ENCODE data around the gene LARP6.

Gene LARP6

GRCh38 chr15:70856884-70857561, 3.1 kb upstream of the LARP6 start:
- Histone ChIP-seq H3K27ac (no peak overlapping the region), H3K36me3 (no peaks in the 10 kb centered on the region), H3K27me3 (peaks cover 71% of the 10 kb centered on the region), H3K4me3 (ENCODE audit: low read depth in 1 of 2, low read length in 1 of 2) (no peak overlapping the region), H3K4me1 (ENCODE audit: control insufficient read depth in 1 of 2, insufficient read depth in 1 of 2, low read depth in 1 of 2, low read length in 1 of 2) (peaks cover 0 to 5% of the 10 kb centered on the region in 2 experiments), H3K9me3 (no peaks in the 10 kb centered on the region)
- no peak for TF ChIP-seq CTCF (IDR thresholded peaks at IDR 0.05)

- Histone ChIP-seq H3K27me3 (peaks cover 78% of the 10 kb centered on the region), H3K4me1 (ENCODE audit: control insufficient read depth in 1 of 2, insufficient read depth in 1 of 2, low read depth in 1 of 2, low read length in 1 of 2) (peaks cover 0 to 5% of the 10 kb centered on the region in 2 experiments), H3K27ac (no peak overlapping the region), H3K9me3 (no peaks in the 10 kb centered on the region), H3K4me3 (ENCODE audit: low read depth in 1 of 2, low read length in 1 of 2) (no peak overlapping the region), H3K36me3 (no peaks in the 10 kb centered on the region)
- TF ChIP-seq CTCF (IDR thresholded peaks at IDR 0.05): no peak
Measured at GRCh38 chr15:70856177-70856883, 2.4 kb upstream of the LARP6 start.

- peaks cover 0 to 5% of the 10 kb centered on the region in 2 experiments for H3K4me1 ChIP-seq (ENCODE audit: control insufficient read depth in 1 of 2, insufficient read depth in 1 of 2, low read depth in 1 of 2, low read length in 1 of 2)
- no peak overlapping the region for H3K4me3 ChIP-seq (ENCODE audit: low read depth in 1 of 2, low read length in 1 of 2)
- no peak for TF ChIP-seq CTCF (IDR thresholded peaks at IDR 0.05)
- peaks cover 84% of the 10 kb centered on the region for H3K27me3 ChIP-seq
- no peaks in the 10 kb centered on the region for H3K9me3 ChIP-seq
- no peaks in the 10 kb centered on the region for H3K36me3 ChIP-seq
- no peak overlapping the region for H3K27ac ChIP-seq
Measured at GRCh38 chr15:70855764-70856163, 1.8 kb upstream of the LARP6 start.

- H3K27ac ChIP-seq: no peak overlapping the region
- no peaks in the 10 kb centered on the region for H3K9me3 ChIP-seq
- H3K27me3 ChIP-seq: peaks cover 95% of the 10 kb centered on the region
- no peak overlapping the region for H3K4me3 ChIP-seq (ENCODE audit: low read depth in 1 of 2, low read length in 1 of 2)
- TF ChIP-seq CTCF (IDR thresholded peaks at IDR 0.05): no peak
- H3K4me1 ChIP-seq (ENCODE audit: control insufficient read depth in 1 of 2, insufficient read depth in 1 of 2, low read depth in 1 of 2, low read length in 1 of 2): peaks cover 0 to 5% of the 10 kb centered on the region in 2 experiments
- no peaks in the 10 kb centered on the region for H3K36me3 ChIP-seq
Measured at GRCh38 chr15:70854666-70854976, 664 bp upstream of the LARP6 start.

- H3K4me3 ChIP-seq (ENCODE audit: low read depth in 1 of 2, low read length in 1 of 2): no peak overlapping the region
- no peaks in the 10 kb centered on the region for H3K9me3 ChIP-seq
- H3K27me3 ChIP-seq: peaks cover 96% of the 10 kb centered on the region
- peaks cover 0 to 5% of the 10 kb centered on the region in 2 experiments for H3K4me1 ChIP-seq (ENCODE audit: control insufficient read depth in 1 of 2, insufficient read depth in 1 of 2, low read depth in 1 of 2, low read length in 1 of 2)
- no peaks in the 10 kb centered on the region for H3K36me3 ChIP-seq
- no peak overlapping the region for H3K27ac ChIP-seq
- no peak for TF ChIP-seq CTCF (IDR thresholded peaks at IDR 0.05)
Measured at GRCh38 chr15:70853318-70853972, 512 bp downstream of the LARP6 start.

Measured in neutrophil (primary cell).